ENCODE results near the gene FIGNL2.

- TF ChIP-seq CTCF (IDR thresholded peaks at IDR 0.05) (no peak), POLR2A (IDR thresholded peaks at IDR 0.05) (no peak), POLR2AphosphoS5 (IDR thresholded peaks at IDR 0.05) (no peak), EP300 (IDR thresholded peaks at IDR 0.05) (no peak)
Measured at GRCh38 chr12:51867371-51867770, 18.9 kb upstream of the FIGNL2 start.
